Measurements from ENCODE around the gene KRTAP19-8. TPM values are rescaled to one million over a fixed set of nuclear protein-coding genes. Genes with fewer than 3 reads are reported as not detected.

Gene KRTAP19-8
- total RNA-seq, 1 experiment from 2014 or later = not detected

GRCh38 chr21:31003471-31003870 is 34.8 kb downstream of the KRTAP19-8 start:
- no peak for TF ChIP-seq ATF1 (CRISPR knock-in tag; IDR thresholded peaks at IDR 0.05)
- TF ChIP-seq, protein P1, sequence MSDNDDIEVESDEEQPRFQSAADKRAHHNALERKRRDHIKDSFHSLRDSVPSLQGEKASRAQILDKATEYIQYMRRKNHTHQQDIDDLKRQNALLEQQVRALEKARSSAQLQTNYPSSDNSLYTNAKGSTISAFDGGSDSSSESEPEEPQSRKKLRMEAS (CRISPR knock-in tag; IDR thresholded peaks at IDR 0.05) = no peak
- no peak for DNase-seq (ENCODE audit: low spot score)
- CTCF ChIA-PET = interaction anchor here (0.5 kb wide), 1 partner anchor 88 kb away, joined by 3 read pairs; no protein-coding TSS in a partner anchor
- H3K4me3 Mint-ChIP-seq = no peak overlapping the region
- peaks cover 7% of the 10 kb centered on the region for H3K36me3 Mint-ChIP-seq
- H3K9me3 Mint-ChIP-seq = peaks cover 13% of the 10 kb centered on the region
- POLR2A ChIA-PET = no interaction called here
- no peaks in the 10 kb centered on the region; the same call in 1 of the 2 replicates for H3K27me3 Mint-ChIP-seq (ENCODE audit: low read depth)
- 0 out of 2 replicates have a peak, but pooled peaks cover 3% of the 10 kb centered on the region for H3K4me1 Mint-ChIP-seq
- H3K27ac Mint-ChIP-seq = no peak overlapping the region
- no peak for ATAC-seq

GRCh38 chr21:30997541-30997940 is 40.7 kb downstream of the KRTAP19-8 start:
- Mint-ChIP-seq H3K27ac (no peak overlapping the region), H3K9me3 (no peaks in the 10 kb centered on the region), H3K27me3 (ENCODE audit: low read depth) (no peaks in the 10 kb centered on the region), H3K4me1 (peaks cover 25% of the 10 kb centered on the region), H3K4me3 (no peak overlapping the region), H3K36me3 (no peaks in the 10 kb centered on the region)
- DNase-seq (ENCODE audit: low spot score) (no peak), ATAC-seq (no peak)
- CTCF ChIA-PET = interaction anchor here (0.9 kb wide), 1 partner anchor 15 kb away, joined by 6 read pairs; no protein-coding TSS in a partner anchor
- TF ChIP-seq NFYB (CRISPR knock-in tag; conservative IDR thresholded peaks at IDR 0.05; ENCODE audit: low read depth) = no peak
- TF ChIP-seq NFATC4 (CRISPR knock-in tag; IDR thresholded peaks at IDR 0.05) = no peak
- TF ChIP-seq, protein P2, sequence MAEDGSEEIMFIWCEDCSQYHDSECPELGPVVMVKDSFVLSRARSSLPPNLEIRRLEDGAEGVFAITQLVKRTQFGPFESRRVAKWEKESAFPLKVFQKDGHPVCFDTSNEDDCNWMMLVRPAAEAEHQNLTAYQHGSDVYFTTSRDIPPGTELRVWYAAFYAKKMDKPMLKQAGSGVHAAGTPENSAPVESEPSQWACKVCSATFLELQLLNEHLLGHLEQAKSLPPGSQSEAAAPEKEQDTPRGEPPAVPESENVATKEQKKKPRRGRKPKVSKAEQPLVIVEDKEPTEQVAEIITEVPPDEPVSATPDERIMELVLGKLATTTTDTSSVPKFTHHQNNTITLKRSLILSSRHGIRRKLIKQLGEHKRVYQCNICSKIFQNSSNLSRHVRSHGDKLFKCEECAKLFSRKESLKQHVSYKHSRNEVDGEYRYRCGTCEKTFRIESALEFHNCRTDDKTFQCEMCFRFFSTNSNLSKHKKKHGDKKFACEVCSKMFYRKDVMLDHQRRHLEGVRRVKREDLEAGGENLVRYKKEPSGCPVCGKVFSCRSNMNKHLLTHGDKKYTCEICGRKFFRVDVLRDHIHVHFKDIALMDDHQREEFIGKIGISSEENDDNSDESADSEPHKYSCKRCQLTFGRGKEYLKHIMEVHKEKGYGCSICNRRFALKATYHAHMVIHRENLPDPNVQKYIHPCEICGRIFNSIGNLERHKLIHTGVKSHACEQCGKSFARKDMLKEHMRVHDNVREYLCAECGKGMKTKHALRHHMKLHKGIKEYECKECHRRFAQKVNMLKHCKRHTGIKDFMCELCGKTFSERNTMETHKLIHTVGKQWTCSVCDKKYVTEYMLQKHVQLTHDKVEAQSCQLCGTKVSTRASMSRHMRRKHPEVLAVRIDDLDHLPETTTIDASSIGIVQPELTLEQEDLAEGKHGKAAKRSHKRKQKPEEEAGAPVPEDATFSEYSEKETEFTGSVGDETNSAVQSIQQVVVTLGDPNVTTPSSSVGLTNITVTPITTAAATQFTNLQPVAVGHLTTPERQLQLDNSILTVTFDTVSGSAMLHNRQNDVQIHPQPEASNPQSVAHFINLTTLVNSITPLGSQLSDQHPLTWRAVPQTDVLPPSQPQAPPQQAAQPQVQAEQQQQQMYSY (CRISPR knock-in tag; IDR thresholded peaks at IDR 0.05) = no peak
- no peak for TF ChIP-seq GTF2I (CRISPR knock-in tag; conservative IDR thresholded peaks at IDR 0.05)
- TF ChIP-seq, protein P3, sequence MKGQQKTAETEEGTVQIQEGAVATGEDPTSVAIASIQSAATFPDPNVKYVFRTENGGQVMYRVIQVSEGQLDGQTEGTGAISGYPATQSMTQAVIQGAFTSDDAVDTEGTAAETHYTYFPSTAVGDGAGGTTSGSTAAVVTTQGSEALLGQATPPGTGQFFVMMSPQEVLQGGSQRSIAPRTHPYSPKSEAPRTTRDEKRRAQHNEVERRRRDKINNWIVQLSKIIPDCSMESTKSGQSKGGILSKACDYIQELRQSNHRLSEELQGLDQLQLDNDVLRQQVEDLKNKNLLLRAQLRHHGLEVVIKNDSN (CRISPR knock-in tag; IDR thresholded peaks at IDR 0.05) = no peak
- POLR2A ChIA-PET = no interaction called here

DNA sequence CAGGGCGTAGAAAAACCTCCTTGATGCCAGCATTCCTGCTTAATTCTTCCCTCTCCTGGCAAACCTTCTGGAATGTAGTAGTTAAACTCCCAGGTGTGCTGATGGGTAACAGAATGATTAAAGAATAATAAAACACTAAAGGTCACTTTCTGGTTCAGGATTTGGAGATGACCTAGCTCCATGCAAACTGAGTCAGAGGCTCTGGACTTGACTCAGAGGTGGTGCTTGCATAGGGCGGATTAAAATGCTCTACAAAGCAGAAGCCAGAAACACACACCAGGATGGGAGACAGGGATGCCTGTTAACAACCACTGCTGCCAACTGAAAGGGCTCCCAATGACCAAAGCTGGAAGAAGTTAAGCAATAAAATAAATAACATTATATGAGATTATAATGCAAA is 41.5 kb downstream of the KRTAP19-8 start:
- H3K27me3 Mint-ChIP-seq (ENCODE audit: low read depth) = no peaks in the 10 kb centered on the region
- ChIA-PET POLR2A (no interaction called here), CTCF (interaction anchor here (1.4 kb wide), 1 partner anchor 15 kb away, joined by 4 read pairs; no protein-coding TSS in a partner anchor)
- peaks cover 25% of the 10 kb centered on the region for H3K4me1 Mint-ChIP-seq
- H3K36me3 Mint-ChIP-seq = no peaks in the 10 kb centered on the region
- peak overlapping the region; percentile 50; the same call in 1 of the 2 replicates for H3K27ac Mint-ChIP-seq
- no peaks in the 10 kb centered on the region for H3K9me3 Mint-ChIP-seq
- DNase-seq (ENCODE audit: low spot score) (no peak), ATAC-seq (no peak; the same call in 1 of the 2 replicates)
- no peak overlapping the region for H3K4me3 Mint-ChIP-seq
- TF ChIP-seq, protein P4, sequence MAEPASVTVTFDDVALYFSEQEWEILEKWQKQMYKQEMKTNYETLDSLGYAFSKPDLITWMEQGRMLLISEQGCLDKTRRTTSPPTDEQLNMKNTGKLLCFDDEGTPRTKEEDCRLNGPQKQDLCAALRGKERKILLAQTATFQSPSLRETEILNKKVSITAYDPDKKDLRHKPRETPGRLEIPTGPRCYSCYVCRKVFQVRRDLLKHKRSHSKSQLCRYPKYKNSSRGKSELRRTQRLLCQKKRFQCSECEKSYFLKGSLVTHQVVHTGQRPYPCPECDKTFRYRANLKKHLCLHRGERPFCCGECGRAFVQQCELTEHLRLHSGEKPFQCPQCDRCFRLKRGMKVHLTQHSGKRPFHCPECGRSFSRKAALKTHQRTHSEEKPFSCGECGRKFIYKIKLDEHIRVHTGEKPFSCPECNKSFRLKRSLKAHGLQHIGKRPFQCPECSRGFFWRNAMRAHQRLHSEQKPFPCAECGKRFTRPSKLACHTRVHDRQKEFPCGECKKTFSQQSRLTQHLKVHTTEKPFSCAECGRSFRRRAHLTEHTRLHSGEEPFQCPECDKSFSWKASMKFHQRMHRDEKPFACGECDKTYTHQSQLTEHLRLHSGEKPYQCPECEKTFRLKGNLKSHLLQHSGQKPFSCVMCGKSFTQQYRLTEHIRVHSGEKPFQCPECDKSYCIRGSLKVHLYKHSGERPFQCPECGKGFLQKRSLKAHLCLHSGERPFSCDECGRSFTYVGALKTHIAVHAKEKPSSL (CRISPR knock-in tag; conservative IDR thresholded peaks at IDR 0.05) = no peak
- TF ChIP-seq, protein P5, sequence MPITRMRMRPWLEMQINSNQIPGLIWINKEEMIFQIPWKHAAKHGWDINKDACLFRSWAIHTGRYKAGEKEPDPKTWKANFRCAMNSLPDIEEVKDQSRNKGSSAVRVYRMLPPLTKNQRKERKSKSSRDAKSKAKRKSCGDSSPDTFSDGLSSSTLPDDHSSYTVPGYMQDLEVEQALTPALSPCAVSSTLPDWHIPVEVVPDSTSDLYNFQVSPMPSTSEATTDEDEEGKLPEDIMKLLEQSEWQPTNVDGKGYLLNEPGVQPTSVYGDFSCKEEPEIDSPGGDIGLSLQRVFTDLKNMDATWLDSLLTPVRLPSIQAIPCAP (CRISPR knock-in tag; IDR thresholded peaks at IDR 0.05) = no peak
- TF ChIP-seq ZNF317 (CRISPR knock-in tag; IDR thresholded peaks at IDR 0.05; ENCODE audit: borderline replicate concordance, low read depth) (no peak), MYBL2 (CRISPR knock-in tag; IDR thresholded peaks at IDR 0.05) (no peak), ZNF396 (CRISPR knock-in tag; IDR thresholded peaks at IDR 0.05; ENCODE audit: borderline replicate concordance) (no peak), GTF2I (CRISPR knock-in tag; conservative IDR thresholded peaks at IDR 0.05) (no peak), ZSCAN18 (CRISPR knock-in tag; IDR thresholded peaks at IDR 0.05) (no peak), KAT7 (CRISPR knock-in tag; IDR thresholded peaks at IDR 0.05; ENCODE audit: borderline replicate concordance) (no peak), ZNF281 (CRISPR knock-in tag; IDR thresholded peaks at IDR 0.05) (no peak)
- TF ChIP-seq, protein P6, sequence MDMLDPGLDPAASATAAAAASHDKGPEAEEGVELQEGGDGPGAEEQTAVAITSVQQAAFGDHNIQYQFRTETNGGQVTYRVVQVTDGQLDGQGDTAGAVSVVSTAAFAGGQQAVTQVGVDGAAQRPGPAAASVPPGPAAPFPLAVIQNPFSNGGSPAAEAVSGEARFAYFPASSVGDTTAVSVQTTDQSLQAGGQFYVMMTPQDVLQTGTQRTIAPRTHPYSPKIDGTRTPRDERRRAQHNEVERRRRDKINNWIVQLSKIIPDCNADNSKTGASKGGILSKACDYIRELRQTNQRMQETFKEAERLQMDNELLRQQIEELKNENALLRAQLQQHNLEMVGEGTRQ (CRISPR knock-in tag; IDR thresholded peaks at IDR 0.05) = no peak
